Activated CD4-positive, alpha-beta memory T cell treated with anti-CD3 and anti-CD28 coated beads for 36 hours (primary cell): ENCODE measurements around the gene SIPA1. TPM values are rescaled to one million over a fixed set of nuclear protein-coding genes. Genes with fewer than 3 reads are reported as not detected.
"Not testable (repeated sequence)": the region's sequence is repeated elsewhere in the genome, so short reads cannot be mapped to it uniquely, and the experiment has no call there.

Experiments
- CTCF ChIA-PET: fragments of 350-600 bp; sonication (Branson Sonifier 250); formaldehyde crosslinking; loops from one replicate; lab custom pipeline; 2021; ENCODE audit warnings: antibody characterized with exemption, inconsistent platforms; lab: Charles Lee
- POLR2A ChIA-PET: fragments of 350-600 bp; sonication (Branson Sonifier 250); formaldehyde crosslinking; loops from one replicate; lab custom pipeline; 2021; ENCODE audit warnings: antibody characterized with exemption; lab: Charles Lee
- DNase-seq: peaks from one replicate; pipeline ENCODE4 v3.0.0-alpha.2; 2020
- H3K27ac Mint-ChIP-seq: one replicate; pipeline ENCODE4 v1.8.0; 2021; ENCODE audit warnings: mixed read lengths
- H3K27me3 Mint-ChIP-seq: one replicate; pipeline ENCODE4 v1.8.0; 2021; ENCODE audit warnings: mixed read lengths
- H3K36me3 Mint-ChIP-seq: one replicate; pipeline ENCODE4 v1.8.0; 2021; ENCODE audit warnings: mixed read lengths
- H3K4me1 Mint-ChIP-seq: one replicate; pipeline ENCODE4 v1.8.0; 2021; ENCODE audit warnings: low read depth, mixed read lengths
- H3K4me3 Mint-ChIP-seq: one replicate; pipeline ENCODE4 v1.8.0; 2021; ENCODE audit warnings: mild to moderate bottlenecking, mixed read lengths
- H3K9me3 Mint-ChIP-seq: one replicate; pipeline ENCODE4 v1.8.0; 2021; ENCODE audit warnings: mixed read lengths
- intact Hi-C: fragments of 100-400 bp; cut with micrococcal nuclease; formaldehyde crosslinking; loops from one replicate; pipeline ENCODE4 v1.15.1; 2023
- total RNA-seq, 2 experiments: library from RNA; stranded (reverse); gene quantifications; one replicate each; pipeline ENCODE4 v1.2.3, GENCODE V29; 2021

Gene SIPA1
- total RNA-seq, 2 experiments from 2014 or later = 163 to 167 TPM

DNA sequence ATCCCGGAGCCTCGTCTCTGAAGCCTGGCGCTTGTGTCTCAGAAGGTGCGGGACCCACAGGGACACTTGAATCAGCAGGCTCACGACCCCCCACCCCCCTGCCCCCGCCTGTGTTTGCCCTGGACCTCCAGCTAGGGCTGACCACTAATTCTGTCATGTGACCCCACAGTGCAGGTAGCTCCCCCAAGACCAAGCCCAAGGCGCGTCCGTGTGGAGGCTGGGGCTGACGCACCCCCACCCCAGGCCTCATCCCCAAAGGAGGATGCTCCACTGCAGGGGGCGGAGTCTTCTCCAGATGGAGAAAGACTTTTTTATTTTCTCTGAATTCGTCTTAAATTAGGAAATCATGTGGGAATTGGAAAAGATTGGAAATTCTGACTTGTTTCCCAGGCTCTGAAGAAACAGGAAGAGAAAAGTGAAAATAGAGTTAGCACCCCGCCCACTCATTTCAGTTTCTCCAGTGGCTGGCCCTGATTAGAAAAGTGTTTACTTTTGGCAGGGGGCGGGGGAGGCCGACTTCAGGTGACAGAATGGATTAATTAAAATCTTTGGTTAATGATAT, 25.8 kb downstream of the SIPA1 start:
- intact Hi-C loops = loop anchor here (1.0 to 2.0 kb wide), 4 partner anchors 10 to 281 kb away; partner anchors contain the start of genes PCNX3, SIPA1 and SLC25A45
- H3K27ac Mint-ChIP-seq = peak overlapping the region; percentile 95
- no peaks in the 10 kb centered on the region for H3K9me3 Mint-ChIP-seq
- CTCF ChIA-PET = interaction anchor here (0.9 to 1.6 kb wide), 10 partner anchors 9 to 227 kb away, joined by 3 to 8 read pairs (median 4); partner anchors contain the start of genes CCDC85B and PCNX3
- peak; percentile 68 for DNase-seq
- peaks cover 26% of the 10 kb centered on the region for H3K36me3 Mint-ChIP-seq
- peaks cover 34% of the 10 kb centered on the region for H3K4me1 Mint-ChIP-seq
- no peaks in the 10 kb centered on the region for H3K27me3 Mint-ChIP-seq
- H3K4me3 Mint-ChIP-seq = peak overlapping the region; percentile 82
- POLR2A ChIA-PET = interaction anchor here (0.6 to 2.4 kb wide), 9 partner anchors 11 to 1576 kb away, joined by 3 to 28 read pairs (median 5); partner anchors contain the start of genes MUS81, NEAT1 and PCNX3

DNA sequence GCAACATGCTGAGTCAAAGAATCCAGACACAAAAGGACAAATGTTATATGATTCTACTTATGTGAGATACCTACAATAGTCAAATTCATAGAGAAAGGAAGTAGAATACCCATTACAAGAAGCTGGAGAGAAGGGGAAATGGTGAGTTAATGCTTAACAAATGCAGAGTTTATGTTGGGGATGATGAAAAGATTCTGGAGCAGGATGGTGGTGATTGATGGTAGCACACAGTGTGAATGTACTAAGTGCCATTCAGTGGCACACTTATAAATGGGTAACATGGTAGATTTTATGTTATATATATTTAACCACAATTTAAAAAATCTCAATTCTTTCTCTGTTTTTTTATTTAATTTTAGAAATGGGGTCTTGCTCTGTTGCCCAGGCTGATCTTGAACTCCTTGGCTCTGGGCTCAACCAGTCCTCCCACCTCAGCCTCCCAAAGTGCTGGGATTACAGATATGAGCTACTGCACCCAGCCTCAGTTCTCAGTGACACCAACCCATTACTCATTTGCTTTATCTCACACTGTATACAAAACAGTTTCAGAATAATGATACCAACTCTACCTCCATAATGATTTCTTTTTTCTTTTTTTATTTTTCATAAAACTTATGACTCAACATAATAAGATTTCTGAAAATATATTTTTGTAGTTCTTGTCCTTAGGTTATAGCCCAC, 34.4 kb downstream of the SIPA1 start:
- intact Hi-C loops = no loop called here
- Mint-ChIP-seq H3K27me3 (no peaks in the 10 kb centered on the region), H3K36me3 (no peaks in the 10 kb centered on the region), H3K4me1 (peaks cover 3% of the 10 kb centered on the region), H3K27ac (no peak overlapping the region), H3K4me3 (no peak overlapping the region), H3K9me3 (no peaks in the 10 kb centered on the region)
- ChIA-PET POLR2A (no interaction called here), CTCF (interaction anchor here (0.6 to 1.4 kb wide), 2 partner anchors 9 to 107 kb away, joined by 3 read pairs; no protein-coding TSS in a partner anchor)
- DNase-seq = no peak

DNA sequence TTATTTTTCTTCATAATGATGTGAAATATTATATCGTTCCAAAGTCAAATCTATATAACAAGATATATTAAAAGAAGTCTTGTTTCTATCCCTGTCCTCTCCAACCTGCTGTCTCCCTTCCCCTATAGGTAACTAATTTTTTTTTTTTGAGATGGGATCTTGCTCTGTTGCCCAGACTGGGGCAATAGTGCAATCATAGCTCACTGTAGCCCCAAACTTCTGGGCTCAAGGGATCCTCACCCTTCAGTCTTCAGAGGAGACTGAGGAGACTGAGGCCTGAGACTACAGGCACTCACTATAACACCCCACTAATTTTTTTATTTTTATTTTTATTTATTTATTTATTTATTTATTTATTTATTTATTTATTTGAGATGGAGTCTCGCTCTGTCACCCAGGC, 35.1 kb downstream of the SIPA1 start:
- H3K9me3 Mint-ChIP-seq = no peaks in the 10 kb centered on the region
- no peaks in the 10 kb centered on the region for H3K36me3 Mint-ChIP-seq
- no peak for DNase-seq
- no peaks in the 10 kb centered on the region for H3K27me3 Mint-ChIP-seq
- H3K4me3 Mint-ChIP-seq = no peak overlapping the region
- H3K27ac Mint-ChIP-seq = no peak overlapping the region
- ChIA-PET POLR2A (no interaction called here), CTCF (interaction anchor here (0.6 kb wide), 1 partner anchor 9 kb away, joined by 3 read pairs; no protein-coding TSS in a partner anchor)
- H3K4me1 Mint-ChIP-seq = peaks cover 3% of the 10 kb centered on the region
- intact Hi-C loops = no loop called here

DNA sequence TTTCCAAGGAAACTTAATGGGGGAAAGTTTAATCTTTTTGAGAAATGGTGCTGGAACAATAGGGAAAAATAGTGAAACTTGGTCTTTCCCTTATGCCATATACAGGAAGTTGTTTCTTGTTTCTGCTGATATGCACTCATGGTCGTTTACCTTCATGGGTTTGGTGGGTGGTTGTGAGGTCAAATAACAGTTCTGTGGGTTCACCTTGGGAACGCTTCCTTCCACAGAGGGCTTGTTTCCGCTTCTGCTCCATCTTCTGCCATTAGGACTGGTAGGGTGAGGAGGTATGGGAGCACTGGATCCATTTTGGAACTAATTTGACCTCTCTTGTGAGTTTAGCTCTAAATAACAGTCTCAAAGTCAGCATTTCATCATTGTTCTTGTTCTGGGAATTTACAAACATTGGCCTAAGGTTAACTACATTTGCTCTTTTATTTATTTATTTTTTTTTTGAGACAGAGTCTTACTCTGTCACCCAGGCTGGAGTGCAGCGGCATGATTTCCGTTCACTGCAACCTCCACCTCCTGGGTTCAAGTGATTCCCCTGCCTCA, 42.4 kb downstream of the SIPA1 start:
- Mint-ChIP-seq H3K36me3 (no peaks in the 10 kb centered on the region), H3K9me3 (no peaks in the 10 kb centered on the region), H3K4me1 (no peaks in the 10 kb centered on the region), H3K27ac (no peak overlapping the region), H3K27me3 (peaks cover 5% of the 10 kb centered on the region), H3K4me3 (no peak overlapping the region)
- ChIA-PET POLR2A (no interaction called here), CTCF (interaction anchor here (0.6 kb wide), 1 partner anchor 79 kb away, joined by 3 read pairs; no protein-coding TSS in a partner anchor)
- intact Hi-C loops = no loop called here
- no peak for DNase-seq

DNA sequence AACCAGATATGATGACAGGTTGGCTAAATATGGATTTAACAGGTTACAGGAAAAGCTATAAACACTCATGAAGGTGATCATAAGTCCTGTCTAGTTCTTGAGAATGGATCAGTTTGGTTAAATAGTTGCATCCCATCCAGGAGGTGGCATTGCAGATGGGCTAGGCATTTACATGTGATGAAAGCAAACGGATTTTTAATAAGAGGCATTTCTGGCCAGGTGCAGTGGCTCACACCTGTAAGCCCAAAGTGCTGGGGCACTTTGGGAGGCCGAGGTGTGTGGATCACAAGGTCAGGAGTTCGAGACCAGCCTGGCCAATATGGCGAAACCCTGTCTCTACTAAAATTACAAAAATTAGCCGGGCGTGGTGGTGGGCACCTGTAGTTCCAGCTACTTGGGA, 45.6 kb downstream of the SIPA1 start:
- intact Hi-C loops, H3K27ac Mint-ChIP-seq, DNase-seq, H3K4me3 Mint-ChIP-seq, H3K27me3 Mint-ChIP-seq, CTCF ChIA-PET, H3K36me3 Mint-ChIP-seq, H3K9me3 Mint-ChIP-seq, H3K4me1 Mint-ChIP-seq, POLR2A ChIA-PET: not testable (repeated sequence)

DNA sequence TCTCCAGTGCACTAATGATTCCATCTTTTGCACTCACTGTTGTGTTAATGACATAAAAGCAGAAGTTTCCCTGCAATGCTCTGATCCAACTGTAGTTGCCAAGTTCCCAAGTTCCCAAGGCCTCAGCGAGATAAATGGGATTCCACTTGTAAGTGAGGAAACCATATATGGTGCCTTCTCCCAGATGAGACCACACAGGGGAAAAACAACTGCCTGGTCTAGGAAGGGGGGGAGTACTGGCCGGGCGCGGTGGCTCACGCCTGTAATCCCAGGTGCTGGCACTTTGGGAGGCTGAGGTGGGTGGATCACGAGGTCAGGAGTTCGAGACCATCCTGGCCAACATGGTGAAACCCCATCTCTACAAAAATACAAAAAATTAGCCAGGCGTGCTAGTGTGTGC, 48.1 kb downstream of the SIPA1 start:
- intact Hi-C loops = no loop called here

DNA sequence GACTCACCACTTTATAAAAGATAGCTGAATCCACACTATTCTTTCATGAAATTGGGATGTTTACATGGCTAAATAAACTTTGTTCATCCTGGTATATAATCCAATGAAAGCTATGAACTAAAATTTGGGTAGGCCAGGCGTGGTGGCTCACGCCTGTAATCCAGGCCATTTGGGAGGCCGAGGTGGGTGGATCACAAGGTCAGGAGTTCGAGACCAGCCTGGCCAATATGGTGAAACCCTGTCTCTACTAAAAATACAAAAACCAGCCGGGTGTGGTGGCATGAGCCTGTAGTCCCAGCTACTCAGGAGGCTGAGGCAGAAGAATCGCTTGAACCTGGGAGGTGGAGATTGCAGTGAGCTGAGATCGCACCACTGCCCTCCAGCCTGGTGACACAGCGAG, 53.9 kb downstream of the SIPA1 start:
- not testable (repeated sequence) for H3K27me3 Mint-ChIP-seq, H3K4me1 Mint-ChIP-seq

More for the DNA sequence above, 48.1 kb downstream of the SIPA1 start:
- H3K9me3 Mint-ChIP-seq = no peaks in the 10 kb centered on the region
- H3K27ac Mint-ChIP-seq = no peak overlapping the region
- H3K36me3 Mint-ChIP-seq = no peaks in the 10 kb centered on the region
- ChIA-PET CTCF (interaction anchor here (0.6 kb wide), 1 partner anchor 91 kb away, joined by 4 read pairs; no protein-coding TSS in a partner anchor), POLR2A (no interaction called here)
- no peaks in the 10 kb centered on the region for H3K4me1 Mint-ChIP-seq
- DNase-seq = no peak
- H3K27me3 Mint-ChIP-seq = peaks cover 5% of the 10 kb centered on the region
- no peak overlapping the region for H3K4me3 Mint-ChIP-seq

DNA sequence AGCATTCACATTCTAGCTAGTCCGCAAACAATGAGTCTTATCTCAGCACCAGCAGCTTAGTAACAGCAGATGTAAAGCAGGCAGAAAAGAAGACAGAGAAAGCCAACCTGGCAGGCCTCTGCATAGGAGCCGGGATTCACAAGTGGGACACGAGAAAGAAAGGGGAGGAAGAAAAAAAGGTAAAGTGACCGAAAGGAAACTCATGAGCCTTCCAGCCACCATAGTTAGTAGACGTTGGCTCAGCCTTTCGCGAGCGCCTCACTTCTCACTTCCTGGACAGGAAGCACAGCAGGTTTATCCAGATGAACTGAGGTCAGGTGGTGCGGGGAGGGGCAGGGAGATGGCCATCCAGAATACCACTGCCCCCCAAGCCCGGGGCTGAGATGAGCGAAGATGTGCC, 54.5 kb downstream of the SIPA1 start:
- Mint-ChIP-seq H3K36me3 (no peaks in the 10 kb centered on the region), H3K4me3 (no peak overlapping the region), H3K4me1 (no peaks in the 10 kb centered on the region), H3K9me3 (no peaks in the 10 kb centered on the region), H3K27me3 (no peaks in the 10 kb centered on the region), H3K27ac (no peak overlapping the region)
- POLR2A ChIA-PET = interaction anchor here (0.6 kb wide), 1 partner anchor 71 kb away, joined by 3 read pairs; no protein-coding TSS in a partner anchor
- intact Hi-C loops = no loop called here
- CTCF ChIA-PET = interaction anchor here (0.5 to 3.1 kb wide), 3 partner anchors 13 to 411 kb away, joined by 4 to 8 read pairs (median 5); partner anchors contain the start of gene KAT5
- DNase-seq = no peak

More for the DNA sequence above, 53.9 kb downstream of the SIPA1 start:
- CTCF ChIA-PET = interaction anchor here (0.5 to 3.1 kb wide), 4 partner anchors 14 to 410 kb away, joined by 3 to 8 read pairs (median 4); partner anchors contain the start of gene KAT5
- H3K36me3 Mint-ChIP-seq, H3K4me3 Mint-ChIP-seq, DNase-seq, POLR2A ChIA-PET, H3K27ac Mint-ChIP-seq, intact Hi-C loops, H3K9me3 Mint-ChIP-seq: not testable (repeated sequence)

DNA sequence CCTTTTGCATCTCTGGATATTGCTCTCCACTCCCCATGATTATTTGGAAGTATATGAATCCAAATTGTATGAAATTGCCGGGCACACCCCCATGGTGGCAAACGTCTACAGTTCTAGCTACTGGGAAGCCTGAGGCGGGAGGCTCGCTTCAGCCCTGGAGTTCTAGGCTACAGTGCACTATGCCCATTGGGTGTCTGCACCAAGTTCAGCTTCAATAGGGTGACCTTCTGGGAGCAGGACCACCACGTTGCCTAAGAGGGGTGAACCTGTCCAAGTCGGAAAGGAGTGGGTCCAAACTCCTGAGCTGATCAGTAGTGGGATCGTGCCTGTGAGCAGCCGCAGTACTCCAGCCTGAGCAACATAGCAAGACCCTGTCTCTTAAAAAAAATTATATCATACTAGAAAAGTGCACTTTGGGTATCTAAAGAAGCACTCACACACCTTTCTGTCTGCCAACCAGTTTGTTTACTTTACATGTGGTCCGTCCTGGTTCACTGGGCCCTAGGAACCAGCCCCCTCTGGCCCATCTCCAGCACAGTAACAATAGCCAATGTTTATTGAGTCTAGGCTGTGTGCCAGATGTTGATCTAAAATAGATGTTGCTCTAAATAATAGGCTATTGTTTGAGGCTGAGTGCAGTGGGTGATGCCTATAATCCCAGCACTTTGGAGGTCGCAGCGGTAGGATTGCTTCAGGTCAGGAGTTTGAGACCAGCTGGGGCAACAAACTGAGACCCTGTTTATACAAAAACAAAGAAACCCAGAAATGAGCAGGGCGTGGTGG, 57.7 kb downstream of the SIPA1 start:
- H3K36me3 Mint-ChIP-seq = no peaks in the 10 kb centered on the region
- DNase-seq = no peak
- POLR2A ChIA-PET = no interaction called here
- H3K4me1 Mint-ChIP-seq = no peaks in the 10 kb centered on the region
- intact Hi-C loops = no loop called here
- CTCF ChIA-PET = interaction anchor here (0.9 to 1.1 kb wide), 2 partner anchors 16 to 164 kb away, joined by 3 to 4 read pairs; partner anchors contain the start of gene KAT5
- H3K9me3 Mint-ChIP-seq = no peaks in the 10 kb centered on the region
- peaks cover 2% of the 10 kb centered on the region for H3K27me3 Mint-ChIP-seq
- H3K27ac Mint-ChIP-seq = no peak overlapping the region
- no peak overlapping the region for H3K4me3 Mint-ChIP-seq

DNA sequence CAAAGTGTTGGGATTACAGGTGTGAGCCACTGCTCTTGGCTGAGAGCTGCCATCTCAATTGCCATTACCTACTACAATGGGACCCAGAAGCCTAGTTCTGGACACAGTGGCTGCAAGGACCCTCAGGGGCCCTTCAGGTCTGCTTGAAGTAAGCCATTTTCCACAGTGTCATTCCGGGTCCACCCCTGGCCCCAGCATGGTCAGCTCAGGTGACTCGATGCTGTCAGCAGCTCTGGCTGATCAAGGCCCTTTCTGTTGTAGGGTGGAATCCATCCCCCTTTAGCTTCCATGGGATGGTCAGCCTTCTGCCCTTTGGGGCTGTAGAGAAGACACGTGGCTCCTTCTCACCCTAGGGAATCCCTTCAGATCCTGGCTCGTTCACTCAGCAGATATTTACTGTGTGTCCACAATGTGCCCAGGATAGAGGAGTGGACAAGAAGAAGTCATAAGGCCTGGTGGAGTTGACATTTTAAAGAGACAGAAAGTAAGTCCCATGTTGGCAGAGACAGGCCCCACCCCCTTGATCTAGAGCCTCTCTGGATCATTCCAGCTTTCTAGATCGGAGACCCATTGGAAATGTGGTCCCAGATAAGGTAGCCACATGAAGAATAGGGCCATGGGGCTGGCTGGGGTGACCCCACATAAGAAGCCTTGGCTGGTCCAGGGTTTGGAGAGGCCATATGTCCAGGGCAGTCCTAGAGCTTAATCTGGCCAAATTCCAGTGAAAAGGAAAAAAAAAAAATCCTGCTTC, 59.1 kb downstream of the SIPA1 start:
- POLR2A ChIA-PET = no interaction called here
- intact Hi-C loops = no loop called here
- no peaks in the 10 kb centered on the region for H3K36me3 Mint-ChIP-seq

DNA sequence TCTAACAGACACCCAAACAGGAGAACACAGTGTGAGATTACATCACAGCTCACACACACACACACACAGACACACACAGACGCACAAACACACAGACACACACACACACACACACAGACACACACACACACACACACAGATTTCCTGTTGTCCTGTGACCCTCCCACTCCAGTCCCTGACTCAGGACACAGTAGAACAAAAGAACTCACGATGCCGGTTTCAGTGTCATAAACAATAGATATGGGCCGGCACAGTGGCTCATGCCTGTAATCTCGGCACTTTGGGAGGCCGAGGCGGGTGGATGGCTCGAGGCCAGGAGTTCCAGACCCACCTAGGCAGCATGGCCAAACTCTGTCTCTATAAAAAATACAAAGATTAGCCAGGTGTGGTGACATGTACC, 60.3 kb downstream of the SIPA1 start:
- no peak for DNase-seq
- POLR2A ChIA-PET = no interaction called here
- Mint-ChIP-seq H3K27me3 (peaks cover 2% of the 10 kb centered on the region), H3K36me3 (no peaks in the 10 kb centered on the region), H3K27ac (no peak overlapping the region), H3K9me3 (no peaks in the 10 kb centered on the region), H3K4me1 (no peaks in the 10 kb centered on the region), H3K4me3 (no peak overlapping the region)
- CTCF ChIA-PET = no interaction called here
- intact Hi-C loops = no loop called here

More for the DNA sequence above, 59.1 kb downstream of the SIPA1 start:
- Mint-ChIP-seq H3K9me3 (no peaks in the 10 kb centered on the region), H3K27me3 (peaks cover 2% of the 10 kb centered on the region), H3K4me1 (no peaks in the 10 kb centered on the region), H3K27ac (no peak overlapping the region), H3K4me3 (no peak overlapping the region)
- no peak for DNase-seq
- CTCF ChIA-PET = interaction anchor here (0.9 kb wide), 1 partner anchor 14 kb away, joined by 3 read pairs; no protein-coding TSS in a partner anchor
